ENCODE data around the gene JMJD8. TPM values are rescaled to one million over a fixed set of nuclear protein-coding genes. Genes with fewer than 3 reads are reported as not detected.

Gene JMJD8
- total and polyA plus RNA-seq, 9 of the 15 experiments (the other 6 are each of a cell fraction or from before 2014, with no cell fraction given): 1.2 to 50.6 (median 29.3) TPM

- no peak for TF ChIP-seq REST (IDR thresholded peaks at IDR 0.05; ENCODE audit: borderline replicate concordance)
- no peak for TF ChIP-seq REST (CRISPR knock-in tag; IDR thresholded peaks at IDR 0.05; ENCODE audit: low read depth)
- no peak for TF ChIP-seq FUS (optimal IDR thresholded peaks at IDR 0.05; ENCODE audit: low read depth, low read length)
- TF ChIP-seq CREB1 (IDR thresholded peaks at IDR 0.05): no peak
- TF ChIP-seq CREB1 (CRISPR knock-in tag; IDR thresholded peaks at IDR 0.05): no peak
- TF ChIP-seq PTBP1 (IDR thresholded peaks at IDR 0.05; ENCODE audit: low read depth, low read length): peak; percentile 91
- no peak for TF ChIP-seq U2AF1 (optimal IDR thresholded peaks at IDR 0.05; ENCODE audit: low read depth, low read length)
- TF ChIP-seq MCM2 (IDR thresholded peaks at IDR 0.05; ENCODE audit: low read depth): no peak
- no peak for TF ChIP-seq NR1H2 (CRISPR knock-in tag; IDR thresholded peaks at IDR 0.05)
- TF ChIP-seq HMBOX1 (IDR thresholded peaks at IDR 0.05): no peak
- TF ChIP-seq HLTF (IDR thresholded peaks at IDR 0.05): no peak
- TF ChIP-seq ARID2 (IDR thresholded peaks at IDR 0.05): no peak
- no peak for TF ChIP-seq SPI1 (IDR thresholded peaks at IDR 0.05; ENCODE audit: borderline replicate concordance, low read depth, low read length)
- no peak for TF ChIP-seq ID3 (CRISPR knock-in tag; IDR thresholded peaks at IDR 0.05)
- no peak for TF ChIP-seq ID3 (tag; IDR thresholded peaks at IDR 0.05)
- peak; percentile 72 for TF ChIP-seq ETS1 (conservative IDR thresholded peaks at IDR 0.05; ENCODE audit: control insufficient read depth, low read depth, low read length)
- no peak for TF ChIP-seq ZNF239 (CRISPR knock-in tag; IDR thresholded peaks at IDR 0.05)
- no peak for TF ChIP-seq EP300 (IDR thresholded peaks at IDR 0.05; ENCODE audit: low read length)
- TF ChIP-seq CCNT2 (IDR thresholded peaks at IDR 0.05; ENCODE audit: borderline replicate concordance, extremely low read depth, insufficient read length, low read depth, low read length): peak; percentile 56
Observed at GRCh38 chr16:726438-727290, 42.5 kb upstream of the JMJD8 start, which contains the start of the genes CCDC78 and HAGHL (continued).

Measured in K562 (cell line).